ENCODE results near the gene RAMP1.

RAMP1 gene

DNA sequence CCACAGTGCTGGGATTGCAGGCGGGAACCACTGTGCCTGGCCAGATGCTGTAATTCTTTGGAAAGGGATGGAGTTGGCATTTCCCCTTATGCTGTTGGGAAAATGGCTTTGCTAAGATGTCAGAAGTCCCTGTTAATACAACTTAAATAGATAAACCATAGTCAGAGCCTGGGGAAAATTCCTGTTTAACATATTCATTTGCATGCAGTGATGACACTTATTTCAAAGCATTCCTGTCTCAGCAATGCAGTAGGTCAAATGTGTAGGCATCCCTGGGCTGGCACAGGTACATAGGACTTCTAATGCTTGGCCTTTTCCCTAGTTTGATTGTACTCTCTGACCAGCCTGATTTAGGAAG is 38.6 kb downstream of the RAMP1 start:
- no peak for DNase-seq
- Histone ChIP-seq H3K27me3 (no peaks in the 10 kb centered on the region), H3K9me3 (no peaks in the 10 kb centered on the region), H3K36me3 (no peaks in the 10 kb centered on the region), H3K4me1 (peaks cover 0 to 98% (median 75%) of the 10 kb centered on the region in 4 donors), H3K4me3 (no peak overlapping the region), H3K27ac (peak overlapping the region; percentile 94 to 99)
- intact Hi-C loops (cut with DNase I; ENCODE audit: low total_unique reads): loop anchor here (5.0 to 10.0 kb wide), 2 partner anchors 36 to 193 kb away; no protein-coding TSS in a partner anchor
- TF ChIP-seq, protein P1, sequence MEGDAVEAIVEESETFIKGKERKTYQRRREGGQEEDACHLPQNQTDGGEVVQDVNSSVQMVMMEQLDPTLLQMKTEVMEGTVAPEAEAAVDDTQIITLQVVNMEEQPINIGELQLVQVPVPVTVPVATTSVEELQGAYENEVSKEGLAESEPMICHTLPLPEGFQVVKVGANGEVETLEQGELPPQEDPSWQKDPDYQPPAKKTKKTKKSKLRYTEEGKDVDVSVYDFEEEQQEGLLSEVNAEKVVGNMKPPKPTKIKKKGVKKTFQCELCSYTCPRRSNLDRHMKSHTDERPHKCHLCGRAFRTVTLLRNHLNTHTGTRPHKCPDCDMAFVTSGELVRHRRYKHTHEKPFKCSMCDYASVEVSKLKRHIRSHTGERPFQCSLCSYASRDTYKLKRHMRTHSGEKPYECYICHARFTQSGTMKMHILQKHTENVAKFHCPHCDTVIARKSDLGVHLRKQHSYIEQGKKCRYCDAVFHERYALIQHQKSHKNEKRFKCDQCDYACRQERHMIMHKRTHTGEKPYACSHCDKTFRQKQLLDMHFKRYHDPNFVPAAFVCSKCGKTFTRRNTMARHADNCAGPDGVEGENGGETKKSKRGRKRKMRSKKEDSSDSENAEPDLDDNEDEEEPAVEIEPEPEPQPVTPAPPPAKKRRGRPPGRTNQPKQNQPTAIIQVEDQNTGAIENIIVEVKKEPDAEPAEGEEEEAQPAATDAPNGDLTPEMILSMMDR (IDR thresholded peaks at IDR 0.05): no peak

DNA sequence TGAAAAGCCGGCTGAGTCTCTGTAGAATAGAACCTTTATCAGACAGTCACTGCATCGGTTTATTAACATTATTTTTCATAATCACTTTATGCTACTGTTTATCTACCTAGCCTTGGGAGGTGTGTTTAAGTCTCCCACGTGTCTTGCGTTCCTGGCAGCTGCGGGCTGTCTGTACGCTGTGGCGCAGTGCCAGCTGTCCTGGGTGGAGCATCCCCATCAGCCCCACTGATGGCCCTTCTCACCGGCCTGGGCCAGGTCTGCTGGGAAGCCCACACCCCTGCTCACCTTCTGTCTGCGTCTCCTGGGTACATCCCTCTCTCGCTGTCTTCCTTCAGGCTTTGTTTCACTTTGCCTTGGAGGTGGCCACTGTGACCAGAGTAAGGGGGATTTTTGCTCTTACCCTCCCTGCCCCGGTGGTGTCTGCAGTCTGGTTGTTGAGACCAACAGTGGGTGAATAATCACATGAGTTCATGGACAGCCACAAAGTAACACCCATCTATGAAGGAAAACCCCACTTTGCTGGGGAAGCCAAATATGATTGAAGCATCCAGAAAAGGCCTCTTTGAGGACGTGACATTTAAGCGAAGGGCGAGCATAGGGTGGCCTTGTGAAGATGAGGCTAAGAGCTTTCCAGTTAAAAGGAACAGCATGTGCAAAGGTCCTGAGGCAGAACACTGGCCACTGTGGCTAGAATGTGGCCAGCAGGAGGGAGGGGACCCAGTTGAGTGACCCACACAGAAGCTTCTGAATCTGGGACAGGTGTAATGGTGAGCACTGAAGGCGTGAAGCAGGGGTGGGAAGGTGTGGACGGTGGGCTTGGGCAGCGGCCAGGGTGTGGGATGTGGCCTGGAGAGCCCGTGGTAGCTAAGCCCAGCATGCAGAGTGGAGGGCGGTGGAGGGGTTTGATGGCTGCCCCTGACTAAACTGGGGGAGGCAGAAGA is 41.7 kb downstream of the RAMP1 start:
- Histone ChIP-seq H3K27ac (peak overlapping the region; percentile 94 to 99), H3K4me1 (peaks cover 0 to 96% (median 69%) of the 10 kb centered on the region in 4 donors), H3K36me3 (no peaks in the 10 kb centered on the region), H3K27me3 (no peaks in the 10 kb centered on the region), H3K9me3 (no peaks in the 10 kb centered on the region), H3K4me3 (no peak overlapping the region)
- TF ChIP-seq, protein P1 (IDR thresholded peaks at IDR 0.05): no peak
- intact Hi-C loops (cut with DNase I; ENCODE audit: low total_unique reads): no loop called here
- peak; percentile 17 to 64 for DNase-seq

DNA sequence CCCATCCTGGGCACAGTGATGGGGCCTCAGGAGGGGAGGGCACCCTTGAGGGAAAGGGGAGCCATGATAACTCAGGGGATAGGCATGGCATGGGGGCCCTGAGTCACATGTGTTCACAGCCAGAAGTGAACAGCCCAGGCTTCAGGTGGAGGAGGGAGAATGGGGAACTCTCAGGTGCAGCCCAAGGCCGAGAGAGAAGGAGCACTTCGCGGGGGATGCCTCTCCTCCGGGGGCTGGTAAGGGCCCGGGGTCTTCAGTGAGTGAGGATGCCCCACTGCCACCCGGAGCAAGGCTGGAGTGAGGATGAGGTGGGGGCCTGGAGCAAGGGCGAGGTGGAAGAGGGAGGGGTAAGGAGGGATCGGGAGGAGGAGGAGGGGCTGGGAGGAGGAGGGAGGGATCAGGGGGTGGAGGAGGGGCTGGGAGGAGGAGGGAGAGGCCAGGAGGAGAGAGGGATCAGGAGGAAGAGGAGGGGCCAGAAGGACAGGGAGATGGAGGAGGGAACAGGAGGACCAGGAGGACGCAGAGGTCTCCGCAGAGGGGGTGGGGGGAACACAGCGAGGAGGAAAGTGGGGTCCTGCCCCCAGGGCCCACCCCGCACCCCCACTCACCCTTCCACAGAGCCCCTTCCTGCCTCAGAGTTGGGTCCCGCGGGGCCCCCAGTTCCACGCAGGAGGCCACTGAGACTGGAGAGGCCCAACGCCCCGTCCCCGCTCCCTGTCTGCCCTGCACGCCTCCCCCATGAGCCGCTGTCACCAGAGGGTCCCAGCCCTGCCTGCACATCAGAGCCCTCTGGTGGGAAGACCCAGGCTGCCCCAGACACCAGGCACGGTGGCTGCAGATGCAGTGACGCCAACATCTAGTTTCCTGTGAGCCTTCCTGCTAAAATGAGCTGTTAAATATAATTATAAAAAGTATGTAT is 42.8 kb downstream of the RAMP1 start:
- intact Hi-C loops (cut with DNase I; ENCODE audit: low total_unique reads): no loop called here
- no peak overlapping the region for H3K4me3 ChIP-seq
- TF ChIP-seq, protein P1 (IDR thresholded peaks at IDR 0.05): no peak
- H3K4me1 ChIP-seq: peaks cover 0 to 89% (median 60%) of the 10 kb centered on the region in 4 donors
- H3K27me3 ChIP-seq: no peaks in the 10 kb centered on the region
- H3K36me3 ChIP-seq: peaks cover 0 to 5% (median 0%) of the 10 kb centered on the region in 3 donors
- peak overlapping the region; percentile 94 to 99 for H3K27ac ChIP-seq
- peak in 1 of 2 donors; percentile 64 for DNase-seq
- H3K9me3 ChIP-seq: peaks cover 0 to under 1% (median 0%) of the 10 kb centered on the region in 3 donors

DNA sequence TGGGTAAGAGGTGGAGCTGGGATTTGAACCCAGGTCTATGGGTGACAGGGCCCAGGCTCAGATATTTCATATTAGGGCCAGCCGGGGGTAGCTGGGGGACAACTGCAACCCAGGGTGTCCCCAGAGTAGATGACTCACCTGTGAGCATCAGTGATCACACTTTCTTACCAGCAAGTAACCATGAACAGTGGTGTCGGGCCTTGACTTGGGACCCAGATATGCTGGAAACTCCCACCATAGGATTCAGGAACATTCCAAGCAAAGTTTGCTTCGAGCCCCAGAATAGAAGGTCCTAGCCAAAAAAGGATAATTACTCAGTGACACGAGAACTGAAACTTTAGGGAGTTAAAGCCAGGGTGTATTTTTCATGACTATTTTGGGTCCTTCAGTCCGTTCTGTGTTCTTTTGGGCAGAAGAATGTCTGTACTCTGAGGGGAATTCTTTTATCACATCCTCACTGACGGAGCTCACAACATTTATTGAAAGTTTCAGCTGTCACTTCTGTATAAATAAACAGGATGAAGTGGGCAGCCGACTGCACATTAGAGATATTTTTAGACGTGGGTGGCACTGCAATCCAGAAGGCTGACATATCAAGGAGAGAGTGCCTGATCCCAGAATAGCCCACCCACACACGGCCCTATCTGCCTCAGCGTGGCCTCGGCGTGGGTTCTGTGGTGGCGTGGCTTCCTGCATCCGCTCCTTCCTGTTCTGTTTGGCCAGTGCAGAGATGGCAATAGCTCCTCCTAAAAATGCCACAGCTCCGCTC is 45.6 kb downstream of the RAMP1 start:
- intact Hi-C loops (cut with DNase I; ENCODE audit: low total_unique reads): no loop called here
- TF ChIP-seq, protein P1 (IDR thresholded peaks at IDR 0.05): peak in 1 of 2 experiments; percentile 19
- DNase-seq: peak; percentile 74 to 93
- Histone ChIP-seq H3K4me1 (peaks cover 0 to 64% (median 36%) of the 10 kb centered on the region in 4 donors), H3K36me3 (peaks cover 0 to 9% (median 0%) of the 10 kb centered on the region in 3 donors), H3K4me3 (no peak overlapping the region), H3K9me3 (peaks cover 0 to 6% (median 0%) of the 10 kb centered on the region in 3 donors), H3K27me3 (no peaks in the 10 kb centered on the region), H3K27ac (peak overlapping the region; percentile 94 to 99)

DNA sequence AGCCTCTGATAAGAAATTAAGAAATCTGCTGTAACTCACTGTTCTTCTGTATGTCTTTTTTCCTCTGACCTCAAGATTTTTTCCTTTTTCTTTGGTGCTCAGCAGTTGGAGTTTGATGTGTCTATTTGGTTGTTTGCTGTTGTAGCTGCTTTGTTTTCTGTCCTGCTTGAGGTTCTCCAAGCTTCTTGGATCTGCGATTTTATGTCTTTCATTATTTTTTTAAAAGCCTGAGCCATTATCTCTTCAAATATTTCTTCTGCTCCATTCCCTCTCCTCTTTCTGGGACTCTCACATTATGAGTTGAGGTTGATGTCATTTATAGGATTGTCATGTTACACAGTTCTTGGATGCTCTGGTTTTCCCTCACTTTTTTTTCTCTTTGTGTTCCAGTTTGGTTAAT is 47.7 kb downstream of the RAMP1 start:
- H3K27ac ChIP-seq: peak overlapping the region; percentile 94 to 99

More for the DNA sequence above, 47.7 kb downstream of the RAMP1 start:
- peaks cover 0 to 45% (median 24%) of the 10 kb centered on the region in 4 donors for H3K4me1 ChIP-seq
- peaks cover 0 to 26% (median 15%) of the 10 kb centered on the region in 3 donors for H3K36me3 ChIP-seq
- no peaks in the 10 kb centered on the region for H3K27me3 ChIP-seq
- H3K9me3 ChIP-seq: peaks cover 0 to 6% (median 0%) of the 10 kb centered on the region in 3 donors
- intact Hi-C loops (cut with DNase I; ENCODE audit: low total_unique reads): no loop called here
- H3K4me3 ChIP-seq: no peak overlapping the region
- TF ChIP-seq, protein P1 (IDR thresholded peaks at IDR 0.05): no peak
- DNase-seq: no peak
